Right lobe of liver (tissue), 4 donors: ENCODE results near the gene VTN.

ENCODE experiments used
- POLR2A ChIP-seq: fragments of 450-650 bp; IDR thresholded peaks from one replicate; pipeline ENCODE4 v1.6.1; 2017; ENCODE audit warnings: antibody characterized with exemption, mild to moderate bottlenecking
- TF ChIP-seq, protein P1 (sequence below), 4 donors: fragments of 200-600 bp in 3 of 4; fragments of 450-650 bp in 1 of 4; IDR thresholded peaks; one replicate each; pipeline versions ENCODE4 v1.5.1 to v1.8.0; 2016 to 2022; ENCODE audit warnings: antibody characterized with exemption in 4 of 4, mild to moderate bottlenecking in 2 of 4
- donor health status: DM: no; HTN: no; CAD: no.
- donor health status: DM: no; HTN: no; CAD: no.
- donor health status: DM: no; HTN: yes; CAD: no.

- TF ChIP-seq, protein P1, sequence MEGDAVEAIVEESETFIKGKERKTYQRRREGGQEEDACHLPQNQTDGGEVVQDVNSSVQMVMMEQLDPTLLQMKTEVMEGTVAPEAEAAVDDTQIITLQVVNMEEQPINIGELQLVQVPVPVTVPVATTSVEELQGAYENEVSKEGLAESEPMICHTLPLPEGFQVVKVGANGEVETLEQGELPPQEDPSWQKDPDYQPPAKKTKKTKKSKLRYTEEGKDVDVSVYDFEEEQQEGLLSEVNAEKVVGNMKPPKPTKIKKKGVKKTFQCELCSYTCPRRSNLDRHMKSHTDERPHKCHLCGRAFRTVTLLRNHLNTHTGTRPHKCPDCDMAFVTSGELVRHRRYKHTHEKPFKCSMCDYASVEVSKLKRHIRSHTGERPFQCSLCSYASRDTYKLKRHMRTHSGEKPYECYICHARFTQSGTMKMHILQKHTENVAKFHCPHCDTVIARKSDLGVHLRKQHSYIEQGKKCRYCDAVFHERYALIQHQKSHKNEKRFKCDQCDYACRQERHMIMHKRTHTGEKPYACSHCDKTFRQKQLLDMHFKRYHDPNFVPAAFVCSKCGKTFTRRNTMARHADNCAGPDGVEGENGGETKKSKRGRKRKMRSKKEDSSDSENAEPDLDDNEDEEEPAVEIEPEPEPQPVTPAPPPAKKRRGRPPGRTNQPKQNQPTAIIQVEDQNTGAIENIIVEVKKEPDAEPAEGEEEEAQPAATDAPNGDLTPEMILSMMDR (IDR thresholded peaks at IDR 0.05), result no peak
- no peak for TF ChIP-seq POLR2A
Observed at GRCh38 chr17:28395426-28395825, 25.3 kb upstream of the VTN start.
